PC-3 (cell line): ENCODE results near the gene LURAP1L. TPM values are rescaled to one million over a fixed set of nuclear protein-coding genes. Genes with fewer than 3 reads are reported as not detected.

ENCODE experiments used
- ATAC-seq: fragments of 200-7000 bp; cut with Tn5 transposase; 2 replicates; pipeline ENCODE4 v1.9.1; 2020; ENCODE audit warnings: mild to moderate bottlenecking, moderate library complexity
- BruUV-seq: library from RNA; stranded (reverse); fragments of 400-500 nt; replicated peaks from 2 replicates; lab custom pipeline; 2021; lab: Mats Ljungman, UMichigan
- CTCF ChIA-PET: fragments of 300-600 bp; sonication (Branson Sonifier 250); formaldehyde crosslinking; loops from one replicate; lab custom pipeline; 2022; ENCODE audit warnings: antibody characterized with exemption; lab: Charles Lee
- POLR2A ChIA-PET: fragments of 300-600 bp; sonication (Branson Sonifier 250); formaldehyde crosslinking; loops from one replicate; lab custom pipeline; 2022; ENCODE audit warnings: antibody characterized with exemption; ENCODE audit not compliant: unreplicated experiment; lab: Charles Lee
- DNase-seq: peaks from one replicate; pipeline ENCODE4 v3.0.0-alpha.2; 2015
- H2AFZ ChIP-seq: fragments of 300-600 bp; sonication (generic); 2 replicates; pipeline ENCODE4 v1.6.0; 2016; ENCODE audit warnings: antibody characterized with exemption, low read length
- H3F3A ChIP-seq: fragments of 300-600 bp; sonication (generic); one replicate; pipeline ENCODE4 v1.6.0; 2017; ENCODE audit warnings: antibody characterized with exemption, low read length, control low read depth, mild to moderate bottlenecking; ENCODE audit not compliant: unreplicated experiment
- H3K27ac ChIP-seq: fragments of 300-600 bp; sonication (generic); 2 replicates; pipeline ENCODE4 v1.5.1; 2016; ENCODE audit warnings: mild to moderate bottlenecking, low read length
- H3K27me3 ChIP-seq: fragments of 300-600 bp; sonication (generic); 2 replicates; pipeline ENCODE4 v1.6.1; 2016; ENCODE audit warnings: low read length, mixed read lengths
- H3K36me3 ChIP-seq: fragments of 300-600 bp; sonication (generic); 2 replicates; pipeline ENCODE4 v1.6.1; 2016; ENCODE audit warnings: low read depth, mixed run types, low read length, mixed read lengths
- H3K4me1 ChIP-seq: fragments of 300-600 bp; sonication (generic); 2 replicates; pipeline ENCODE4 v1.5.1; 2016; ENCODE audit warnings: low read length; ENCODE audit not compliant: insufficient read depth
- H3K4me2 ChIP-seq: fragments of 300-600 bp; sonication (generic); 2 replicates; pipeline ENCODE4 v1.6.0; 2016; ENCODE audit warnings: low read length
- H3K4me3 ChIP-seq: fragments of 300-600 bp; sonication (generic); 2 replicates; pipeline ENCODE4 v1.5.1; 2016; ENCODE audit warnings: mild to moderate bottlenecking, low read length, mixed read lengths
- H3K79me2 ChIP-seq: fragments of 300-600 bp; sonication (generic); 2 replicates; pipeline ENCODE4 v1.6.1; 2017; ENCODE audit warnings: low read length, mixed read lengths
- H3K9ac ChIP-seq: fragments of 300-600 bp; sonication (generic); 2 replicates; pipeline ENCODE4 v1.6.0; 2016; ENCODE audit warnings: mild to moderate bottlenecking, low read length
- H3K9me2 ChIP-seq: fragments of 300-600 bp; sonication (generic); replicated peaks from 2 replicates; pipeline ENCODE4 v1.6.1; 2016; ENCODE audit warnings: mixed run types, low read length, mixed read lengths
- H3K9me3 ChIP-seq: fragments of 300-600 bp; sonication (generic); 2 replicates; pipeline ENCODE4 v1.6.1; 2016; ENCODE audit warnings: low read length, mixed read lengths
- H4K20me1 ChIP-seq: fragments of 300-600 bp; sonication (generic); 2 replicates; pipeline ENCODE4 v1.6.1; 2016; ENCODE audit warnings: low read length, mixed read lengths
- EZH2 ChIP-seq: fragments of 300-600 bp; sonication (generic); IDR thresholded peaks from one replicate; pipeline ENCODE4 v1.6.1; 2017; ENCODE audit warnings: antibody characterized with exemption, mild to moderate bottlenecking, low read length; ENCODE audit not compliant: unreplicated experiment
- EZH2phosphoT487 ChIP-seq: fragments of 300-600 bp; sonication (generic); IDR thresholded peaks from 2 replicates; pipeline ENCODE4 v1.6.1; 2018; ENCODE audit warnings: mild to moderate bottlenecking, antibody characterized with exemption, low read length, borderline replicate concordance
- intact Hi-C: fragments of 100-400 bp; cut with micrococcal nuclease; formaldehyde crosslinking; loops from 2 replicates; pipeline ENCODE4 v1.9.0; 2023
- total RNA-seq: library from RNA; depleted of rRNA; stranded (reverse); fragments of >200 nt; gene quantifications from 2 replicates; pipeline ENCODE4 v1.2.3, GENCODE V29; 2014
- TF ChIP-seq, protein P1 (sequence below): fragments of 300-600 bp; sonication (generic); conservative IDR thresholded peaks from 2 replicates; pipeline ENCODE4 v1.5.1; 2017; ENCODE audit warnings: antibody characterized with exemption, low read depth, mild to moderate bottlenecking, low read length

The LURAP1L gene
- total RNA-seq, 1 experiment from 2014 or later, result 16.4 TPM

DNA sequence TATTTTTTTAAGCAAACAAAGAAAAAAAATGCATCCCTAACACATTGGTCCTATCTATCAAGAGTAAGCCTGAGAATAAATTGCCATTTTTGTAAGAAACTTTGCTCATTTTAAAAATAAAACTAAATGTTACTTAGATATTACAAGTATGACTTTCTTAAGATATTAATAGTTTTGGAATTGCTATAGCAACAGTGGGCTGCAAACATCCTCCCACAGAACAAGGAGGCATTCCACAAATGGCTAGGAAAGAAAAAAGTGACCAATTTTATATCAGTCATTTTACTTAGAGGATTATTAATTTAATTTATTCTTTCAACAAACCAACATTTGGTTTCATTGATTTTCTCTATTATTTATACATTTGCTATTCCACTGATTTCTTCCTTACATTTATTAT, 63.7 kb downstream of the LURAP1L start:
- no peak overlapping the region for H3K4me3 ChIP-seq
- TF ChIP-seq EZH2 (no peak), EZH2phosphoT487 (no peak)
- TF ChIP-seq, protein P1, sequence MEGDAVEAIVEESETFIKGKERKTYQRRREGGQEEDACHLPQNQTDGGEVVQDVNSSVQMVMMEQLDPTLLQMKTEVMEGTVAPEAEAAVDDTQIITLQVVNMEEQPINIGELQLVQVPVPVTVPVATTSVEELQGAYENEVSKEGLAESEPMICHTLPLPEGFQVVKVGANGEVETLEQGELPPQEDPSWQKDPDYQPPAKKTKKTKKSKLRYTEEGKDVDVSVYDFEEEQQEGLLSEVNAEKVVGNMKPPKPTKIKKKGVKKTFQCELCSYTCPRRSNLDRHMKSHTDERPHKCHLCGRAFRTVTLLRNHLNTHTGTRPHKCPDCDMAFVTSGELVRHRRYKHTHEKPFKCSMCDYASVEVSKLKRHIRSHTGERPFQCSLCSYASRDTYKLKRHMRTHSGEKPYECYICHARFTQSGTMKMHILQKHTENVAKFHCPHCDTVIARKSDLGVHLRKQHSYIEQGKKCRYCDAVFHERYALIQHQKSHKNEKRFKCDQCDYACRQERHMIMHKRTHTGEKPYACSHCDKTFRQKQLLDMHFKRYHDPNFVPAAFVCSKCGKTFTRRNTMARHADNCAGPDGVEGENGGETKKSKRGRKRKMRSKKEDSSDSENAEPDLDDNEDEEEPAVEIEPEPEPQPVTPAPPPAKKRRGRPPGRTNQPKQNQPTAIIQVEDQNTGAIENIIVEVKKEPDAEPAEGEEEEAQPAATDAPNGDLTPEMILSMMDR, result no peak
- H3K36me3 ChIP-seq, result no peaks in the 10 kb centered on the region
- intact Hi-C loops, result no loop called here
- no peak overlapping the region for H3K9ac ChIP-seq
- H3F3A ChIP-seq, result no peaks in the 10 kb centered on the region
- H3K27me3 ChIP-seq, result no peaks in the 10 kb centered on the region
- DNase-seq, result no peak
- no peaks in the 10 kb centered on the region for H3K9me2 ChIP-seq
- no peaks in the 10 kb centered on the region for H3K79me2 ChIP-seq
- H3K27ac ChIP-seq, result no peak overlapping the region
- H3K4me2 ChIP-seq, result no peak overlapping the region
- H3K4me1 ChIP-seq, result no peaks in the 10 kb centered on the region
- no peak for ATAC-seq
- ChIA-PET POLR2A (no interaction called here), CTCF (no interaction called here)
- no peaks in the 10 kb centered on the region for H3K9me3 ChIP-seq
- no TSS peak for BruUV-seq
- H2AFZ ChIP-seq, result no peak overlapping the region
- H4K20me1 ChIP-seq, result no peaks in the 10 kb centered on the region

DNA sequence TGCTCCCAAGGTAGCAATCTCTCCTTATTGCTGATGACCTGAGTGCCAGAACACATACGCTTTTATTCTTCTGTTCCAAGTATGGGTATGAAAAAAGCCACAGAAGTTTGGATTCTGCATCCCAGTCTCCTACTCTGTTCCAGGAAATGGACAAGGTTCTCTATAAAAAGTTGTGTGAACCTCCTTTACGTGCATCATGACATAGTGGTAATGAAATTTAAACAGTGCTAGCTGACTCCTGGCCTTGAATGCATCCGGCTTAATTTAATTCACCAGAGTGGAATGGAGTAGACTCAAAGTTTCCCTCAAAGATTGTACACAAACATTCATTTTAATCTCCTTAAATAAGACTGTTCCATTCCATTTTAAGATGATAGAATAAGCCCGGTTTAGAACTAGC, 68.9 kb downstream of the LURAP1L start:
- no peaks in the 10 kb centered on the region for H3K79me2 ChIP-seq
- H4K20me1 ChIP-seq, result no peaks in the 10 kb centered on the region
- H3K9me2 ChIP-seq, result no peaks in the 10 kb centered on the region
- H3K9me3 ChIP-seq, result no peaks in the 10 kb centered on the region
- TF ChIP-seq EZH2, result no peak
- no peak for TF ChIP-seq EZH2phosphoT487
- TF ChIP-seq, protein P1, result no peak
- no peaks in the 10 kb centered on the region for H3F3A ChIP-seq
- H3K27ac ChIP-seq, result no peak overlapping the region
- no peak overlapping the region for H3K9ac ChIP-seq
- H3K36me3 ChIP-seq, result no peaks in the 10 kb centered on the region
- H3K4me3 ChIP-seq, result no peak overlapping the region
- ChIA-PET POLR2A (no interaction called here), CTCF (no interaction called here)
- no peaks in the 10 kb centered on the region for H3K4me1 ChIP-seq
- H2AFZ ChIP-seq, result no peak overlapping the region
- intact Hi-C loops, result no loop called here
- DNase-seq, result no peak
- no peaks in the 10 kb centered on the region for H3K27me3 ChIP-seq
- no peak overlapping the region for H3K4me2 ChIP-seq
- BruUV-seq, result no TSS peak
- no peak for ATAC-seq

DNA sequence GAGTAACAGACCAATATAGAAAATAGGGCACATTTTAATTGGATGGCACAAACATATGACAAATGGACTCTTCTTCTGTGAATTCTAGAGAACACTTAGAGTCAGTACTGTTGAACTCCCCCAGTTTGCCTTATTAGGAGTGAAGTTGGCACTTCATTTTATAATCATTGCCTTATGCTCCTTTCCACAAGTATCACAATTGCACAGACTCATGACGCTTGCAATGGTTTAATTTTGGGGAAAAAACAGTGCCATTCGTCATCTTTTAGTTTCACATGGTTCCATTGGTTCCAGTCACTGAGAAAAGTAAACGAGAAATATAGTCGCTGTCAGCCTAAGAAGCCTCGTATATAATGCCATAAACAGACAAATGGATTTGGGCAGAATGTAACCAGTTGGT, 71.2 kb downstream of the LURAP1L start:
- H3K79me2 ChIP-seq, result no peaks in the 10 kb centered on the region
- POLR2A ChIA-PET, result no interaction called here
- TF ChIP-seq, protein P1, result no peak
- TF ChIP-seq EZH2phosphoT487, result no peak
- no peak for TF ChIP-seq EZH2
- H3K4me1 ChIP-seq, result peaks cover 12% of the 10 kb centered on the region
- intact Hi-C loops, result loop anchor here (5.0 kb wide), 1 partner anchor 36 kb away; no protein-coding TSS in a partner anchor
- no peak overlapping the region for H3K9ac ChIP-seq
- H3K27me3 ChIP-seq, result no peaks in the 10 kb centered on the region
- no peaks in the 10 kb centered on the region for H3K9me2 ChIP-seq
- no peaks in the 10 kb centered on the region for H3F3A ChIP-seq
- BruUV-seq, result no TSS peak
- no peak overlapping the region for H3K4me3 ChIP-seq
- CTCF ChIA-PET, result no interaction called here
- no peaks in the 10 kb centered on the region for H3K36me3 ChIP-seq
- H3K4me2 ChIP-seq, result no peak overlapping the region
- H3K27ac ChIP-seq, result no peak overlapping the region
- DNase-seq (no peak), ATAC-seq (no peak)
- no peak overlapping the region for H2AFZ ChIP-seq
- no peaks in the 10 kb centered on the region for H3K9me3 ChIP-seq
- no peaks in the 10 kb centered on the region for H4K20me1 ChIP-seq
